ENCODE data around the gene OR5AK2. TPM values are rescaled to one million over a fixed set of nuclear protein-coding genes. Genes with fewer than 3 reads are reported as not detected.
A peak's percentile ranks its signal among the peaks of the same experiment; 100 is the strongest.
"Not testable (repeated sequence)": the region's sequence is repeated elsewhere in the genome, so short reads cannot be mapped to it uniquely, and the experiment has no call there.

The OR5AK2 gene
- not detected in 2 replicates for total RNA-seq
- long read RNA-seq = 0 reads

- Mint-ChIP-seq H3K9me3 (peaks cover 3% of the 10 kb centered on the region), H3K36me3 (ENCODE audit: low read depth) (peaks cover 2% of the 10 kb centered on the region), H3K4me1 (no peaks in the 10 kb centered on the region), H3K4me3 (no peak within 1 kb of the TSS), H3K27ac (ENCODE audit: unreplicated experiment) (no peak within 1 kb of the TSS), H3K27me3 (ENCODE audit: low read depth) (peaks cover 16% of the 10 kb centered on the region)
- TF ChIP-seq CTCF (conservative IDR thresholded peaks at IDR 0.05) = no peak
- DNase-seq (ENCODE audit: low read depth, low spot score) = no peak
Observed at GRCh38 chr11:56988614-56989013, at the start of gene OR5AK2. TSS of gene OR5AK2 (plus strand) at chr11:56988914. CDS start at chr11:56988914, 0 bp downstream.

- not testable (repeated sequence) for H3K27me3 Mint-ChIP-seq (ENCODE audit: low read depth); H3K9me3 Mint-ChIP-seq; H3K4me3 Mint-ChIP-seq; H3K27ac Mint-ChIP-seq (ENCODE audit: unreplicated experiment); DNase-seq (ENCODE audit: low read depth, low spot score); H3K36me3 Mint-ChIP-seq (ENCODE audit: low read depth)
- H3K4me1 Mint-ChIP-seq = peaks cover 10% of the 10 kb centered on the region
Observed at GRCh38 chr11:56945526-56945925, 43.2 kb upstream of the OR5AK2 start.

GRCh38 chr11:56948991-56949515, 39.7 kb upstream of the OR5AK2 start:
- TF ChIP-seq CTCF (conservative IDR thresholded peaks at IDR 0.05) = no peak
- no peak overlapping the region for H3K27ac Mint-ChIP-seq (ENCODE audit: unreplicated experiment)
- peaks cover 20% of the 10 kb centered on the region for H3K9me3 Mint-ChIP-seq
- DNase-seq (ENCODE audit: low read depth, low spot score) = no peak
- peaks cover 10% of the 10 kb centered on the region for H3K4me1 Mint-ChIP-seq
- H3K4me3 Mint-ChIP-seq = no peak overlapping the region
- H3K36me3 Mint-ChIP-seq (ENCODE audit: low read depth) = peaks cover 7% of the 10 kb centered on the region
- H3K27me3 Mint-ChIP-seq (ENCODE audit: low read depth) = peaks cover 2% of the 10 kb centered on the region

- DNase-seq (ENCODE audit: low read depth, low spot score) = no peak
- peaks cover 21% of the 10 kb centered on the region for H3K9me3 Mint-ChIP-seq
- no peak overlapping the region for H3K4me3 Mint-ChIP-seq
- no peak overlapping the region for H3K27ac Mint-ChIP-seq (ENCODE audit: unreplicated experiment)
- peak; percentile 21 for TF ChIP-seq CTCF (conservative IDR thresholded peaks at IDR 0.05)
- peaks cover 10% of the 10 kb centered on the region for H3K4me1 Mint-ChIP-seq
- H3K27me3 Mint-ChIP-seq (ENCODE audit: low read depth) = no peaks in the 10 kb centered on the region
- H3K36me3 Mint-ChIP-seq (ENCODE audit: low read depth) = peaks cover 7% of the 10 kb centered on the region
Observed at GRCh38 chr11:56950510-56950909, 38.2 kb upstream of the OR5AK2 start.

- not testable (repeated sequence) for H3K4me3 Mint-ChIP-seq; H3K27me3 Mint-ChIP-seq (ENCODE audit: low read depth); DNase-seq (ENCODE audit: low read depth, low spot score); H3K4me1 Mint-ChIP-seq; H3K27ac Mint-ChIP-seq (ENCODE audit: unreplicated experiment); H3K36me3 Mint-ChIP-seq (ENCODE audit: low read depth)
- H3K9me3 Mint-ChIP-seq = peaks cover 19% of the 10 kb centered on the region
Observed at GRCh38 chr11:56953907-56954306, 34.8 kb upstream of the OR5AK2 start.

- Mint-ChIP-seq H3K27me3 (ENCODE audit: low read depth) (peaks cover 15% of the 10 kb centered on the region), H3K9me3 (no peaks in the 10 kb centered on the region), H3K4me1 (no peaks in the 10 kb centered on the region)
Observed at GRCh38 chr11:56961609-56962008, 27.1 kb upstream of the OR5AK2 start.

More at GRCh38 chr11:56961609-56962008, 27.1 kb upstream of the OR5AK2 start:
- H3K4me3 Mint-ChIP-seq = no peak overlapping the region
- no peaks in the 10 kb centered on the region for H3K36me3 Mint-ChIP-seq (ENCODE audit: low read depth)
- no peak for DNase-seq (ENCODE audit: low read depth, low spot score)
- no peak overlapping the region for H3K27ac Mint-ChIP-seq (ENCODE audit: unreplicated experiment)
- no peak for TF ChIP-seq CTCF (conservative IDR thresholded peaks at IDR 0.05)
